Neural cell (in vitro differentiated cells): ENCODE data around the gene DCAF15. TPM values are rescaled to one million over a fixed set of nuclear protein-coding genes. Genes with fewer than 3 reads are reported as not detected.
"Not testable (repeated sequence)": the region's sequence is repeated elsewhere in the genome, so short reads cannot be mapped to it uniquely, and the experiment has no call there.

Source experiments
- H2AFZ ChIP-seq: fragments of 200-600, 300-800 bp; sonication (generic), shearing (Covaris generic); 2 replicates; pipeline ENCODE4 v1.6.0; 2014; ENCODE audit warnings: low read depth, mild to moderate bottlenecking, antibody characterized with exemption, low read length, moderate library complexity
- H3F3A ChIP-seq: fragments of 200-600 bp; shearing (Covaris generic); 2 replicates; pipeline ENCODE4 v1.6.1; 2016; ENCODE audit warnings: mild to moderate bottlenecking, moderate library complexity, mixed read lengths, antibody characterized with exemption, low read length; ENCODE audit not compliant: insufficient read depth, poor library complexity, severe bottlenecking
- H3K27ac ChIP-seq: fragments of 200-600, 300-800 bp; sonication (generic), shearing (Covaris generic); 2 replicates; pipeline ENCODE4 v1.5.1; 2014; ENCODE audit warnings: mild to moderate bottlenecking, low read length, moderate library complexity
- H3K27me3 ChIP-seq: fragments of 300-800, 200-600 bp; sonication (generic), shearing (Covaris generic); 2 replicates; pipeline ENCODE4 v1.6.0; 2014; ENCODE audit warnings: mild to moderate bottlenecking, low read depth, low read length, moderate library complexity; ENCODE audit not compliant: insufficient read depth
- H3K36me3 ChIP-seq: fragments of 300-800, 200-600 bp; sonication (generic), shearing (Covaris generic); 2 replicates; pipeline ENCODE4 v1.5.1; 2014; ENCODE audit warnings: mild to moderate bottlenecking, antibody characterized with exemption, low read length, moderate library complexity; ENCODE audit not compliant: insufficient read depth
- H3K4me2 ChIP-seq: fragments of 300-800, 200-600 bp; sonication (generic), shearing (Covaris generic); 2 replicates; pipeline ENCODE4 v1.6.0; 2014; ENCODE audit warnings: mild to moderate bottlenecking, low read length
- H3K4me3 ChIP-seq: fragments of 300-800, 200-600 bp; sonication (generic), shearing (Covaris generic); 2 replicates; pipeline ENCODE4 v1.5.1; 2014; ENCODE audit warnings: mild to moderate bottlenecking, low read length, moderate library complexity
- H3K79me2 ChIP-seq: fragments of 200-600 bp; shearing (Covaris generic); replicated peaks from 2 replicates; pipeline ENCODE4 v1.6.0; 2014; ENCODE audit warnings: mild to moderate bottlenecking, low read length, moderate library complexity; ENCODE audit not compliant: insufficient read depth
- H3K9ac ChIP-seq: fragments of 300-800, 200-600 bp; sonication (generic), shearing (Covaris generic); 2 replicates; pipeline ENCODE4 v1.6.1; 2016; ENCODE audit warnings: mild to moderate bottlenecking, low read length, mixed read lengths
- H3K9me2 ChIP-seq: fragments of 200-600 bp; shearing (Covaris generic); 2 replicates; pipeline ENCODE4 v1.6.1; 2016; ENCODE audit warnings: mild to moderate bottlenecking, low read length, mixed read lengths; ENCODE audit not compliant: insufficient read depth
- H3K9me3 ChIP-seq: fragments of 200-600, 300-800 bp; sonication (generic), shearing (Covaris generic); 2 replicates; pipeline ENCODE4 v1.6.1; 2016; ENCODE audit warnings: mild to moderate bottlenecking, mixed run types, low read length, moderate library complexity, mixed read lengths
- H4K20me1 ChIP-seq: fragments of 200-600 bp; shearing (Covaris generic); 2 replicates; pipeline ENCODE4 v1.6.1; 2016; ENCODE audit warnings: mild to moderate bottlenecking, mixed run types; ENCODE audit not compliant: insufficient read depth
- EP300 ChIP-seq: fragments of 450-650 bp; conservative IDR thresholded peaks from 2 replicates; pipeline ENCODE4 v1.6.1; 2014; ENCODE audit warnings: antibody characterized with exemption, mild to moderate bottlenecking, moderate library complexity; ENCODE audit not compliant: poor library complexity, severe bottlenecking
- MXI1 ChIP-seq: fragments of 450-650 bp; conservative IDR thresholded peaks from 2 replicates; pipeline ENCODE4 v1.6.1; 2014; ENCODE audit warnings: antibody characterized with exemption, mild to moderate bottlenecking; ENCODE audit not compliant: poor library complexity, severe bottlenecking
- POLR2AphosphoS5 ChIP-seq: IDR thresholded peaks from 2 replicates; pipeline ENCODE4 v1.6.1; 2012
- REST ChIP-seq: IDR thresholded peaks from 2 replicates; pipeline ENCODE4 v1.6.1; 2012; ENCODE audit warnings: borderline replicate concordance
- SMC3 ChIP-seq: fragments of 450-650 bp; conservative IDR thresholded peaks from 2 replicates; pipeline ENCODE4 v1.6.1; 2014; ENCODE audit warnings: antibody characterized with exemption, mild to moderate bottlenecking, moderate library complexity; ENCODE audit not compliant: poor library complexity
- TAF1 ChIP-seq: IDR thresholded peaks from 2 replicates; pipeline ENCODE4 v1.6.1; 2012; ENCODE audit warnings: low read depth
- polyA plus RNA-seq: library from polyadenylated mRNA; depleted of rRNA; stranded (reverse); fragments of >200 nt; gene quantifications from 2 replicates; pipeline ENCODE4 v1.2.3, GENCODE V29; 2014
- TF ChIP-seq, protein P1 (sequence below): fragments of 450-650 bp; IDR thresholded peaks from 2 replicates; pipeline ENCODE4 v1.5.1; 2014; ENCODE audit warnings: antibody characterized with exemption, mild to moderate bottlenecking, moderate library complexity; ENCODE audit not compliant: poor library complexity, severe bottlenecking

Gene DCAF15
- polyA plus RNA-seq, 1 donor from 2014 or later = 39.4 TPM

DNA sequence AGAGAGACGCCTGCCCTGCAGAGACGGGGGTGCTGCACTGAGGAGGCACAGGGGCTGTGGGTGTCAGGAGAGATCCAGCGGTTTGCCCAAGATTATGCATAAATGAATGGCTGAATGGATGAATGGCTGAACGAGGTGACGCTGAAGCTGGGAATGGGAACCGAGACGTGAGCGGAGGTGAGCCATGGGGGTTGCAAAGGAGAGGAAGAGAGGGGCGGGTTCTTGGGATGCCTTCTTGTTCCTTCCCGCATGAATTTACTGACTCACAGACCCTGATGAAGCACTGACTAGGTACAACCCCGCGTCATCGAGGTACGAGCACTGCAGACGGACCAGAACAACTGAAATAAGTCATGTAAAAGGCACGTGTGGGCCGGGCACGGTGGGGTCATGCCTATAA, 16.7 kb downstream of the DCAF15 start:
- Histone ChIP-seq H3K36me3 (no peaks in the 10 kb centered on the region), H3K4me3 (no peak overlapping the region), H3K79me2 (no peaks in the 10 kb centered on the region), H3K9me3 (no peaks in the 10 kb centered on the region), H3K9ac (no peak overlapping the region), H3K4me2 (no peak overlapping the region), H3K9me2 (no peaks in the 10 kb centered on the region), H2AFZ (no peak overlapping the region), H3F3A (no peaks in the 10 kb centered on the region), H3K27ac (no peak overlapping the region), H3K27me3 (no peaks in the 10 kb centered on the region), H4K20me1 (no peaks in the 10 kb centered on the region)
- TF ChIP-seq MXI1 = no peak
- no peak for TF ChIP-seq SMC3
- TF ChIP-seq TAF1 = no peak
- no peak for TF ChIP-seq POLR2AphosphoS5
- no peak for TF ChIP-seq REST

- TF ChIP-seq REST (no peak), TAF1 (no peak), POLR2AphosphoS5 (no peak), SMC3 (no peak), MXI1 (no peak), EP300 (no peak)
- TF ChIP-seq, protein P1, sequence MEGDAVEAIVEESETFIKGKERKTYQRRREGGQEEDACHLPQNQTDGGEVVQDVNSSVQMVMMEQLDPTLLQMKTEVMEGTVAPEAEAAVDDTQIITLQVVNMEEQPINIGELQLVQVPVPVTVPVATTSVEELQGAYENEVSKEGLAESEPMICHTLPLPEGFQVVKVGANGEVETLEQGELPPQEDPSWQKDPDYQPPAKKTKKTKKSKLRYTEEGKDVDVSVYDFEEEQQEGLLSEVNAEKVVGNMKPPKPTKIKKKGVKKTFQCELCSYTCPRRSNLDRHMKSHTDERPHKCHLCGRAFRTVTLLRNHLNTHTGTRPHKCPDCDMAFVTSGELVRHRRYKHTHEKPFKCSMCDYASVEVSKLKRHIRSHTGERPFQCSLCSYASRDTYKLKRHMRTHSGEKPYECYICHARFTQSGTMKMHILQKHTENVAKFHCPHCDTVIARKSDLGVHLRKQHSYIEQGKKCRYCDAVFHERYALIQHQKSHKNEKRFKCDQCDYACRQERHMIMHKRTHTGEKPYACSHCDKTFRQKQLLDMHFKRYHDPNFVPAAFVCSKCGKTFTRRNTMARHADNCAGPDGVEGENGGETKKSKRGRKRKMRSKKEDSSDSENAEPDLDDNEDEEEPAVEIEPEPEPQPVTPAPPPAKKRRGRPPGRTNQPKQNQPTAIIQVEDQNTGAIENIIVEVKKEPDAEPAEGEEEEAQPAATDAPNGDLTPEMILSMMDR = no peak
- Histone ChIP-seq H3K4me2 (no peak overlapping the region), H3K4me3 (no peak overlapping the region), H4K20me1 (no peaks in the 10 kb centered on the region), H3F3A (no peaks in the 10 kb centered on the region), H3K27ac (no peak overlapping the region), H3K9me2 (no peaks in the 10 kb centered on the region), H3K27me3 (no peaks in the 10 kb centered on the region), H3K9ac (no peak overlapping the region), H3K36me3 (no peaks in the 10 kb centered on the region), H3K9me3 (no peaks in the 10 kb centered on the region), H3K79me2 (no peaks in the 10 kb centered on the region), H2AFZ (no peak overlapping the region)
Measured at GRCh38 chr19:13969897-13970296, 17.6 kb downstream of the DCAF15 start.

DNA sequence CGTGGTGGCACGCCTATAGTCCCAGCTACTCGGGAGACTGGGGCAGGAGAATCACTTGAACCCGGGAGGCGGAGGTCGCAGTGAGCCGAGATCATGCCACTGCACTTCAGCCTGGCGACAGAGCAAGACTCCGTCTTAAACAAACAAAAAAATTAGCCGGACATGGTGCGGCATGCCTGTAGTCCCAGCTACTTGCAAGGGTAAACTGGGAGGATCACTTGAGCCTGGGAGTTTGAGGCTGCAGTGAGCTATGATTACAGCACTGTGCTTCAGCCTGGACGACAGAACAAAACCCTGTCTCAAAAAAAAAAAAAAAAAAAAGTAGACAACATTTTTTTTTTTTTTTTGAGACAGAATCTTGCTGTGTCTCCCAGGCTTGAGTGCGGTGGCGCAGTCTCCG, 19.6 kb downstream of the DCAF15 start:
- not testable (repeated sequence) for H3K9me2 ChIP-seq, H3K4me3 ChIP-seq, H3K4me2 ChIP-seq, H3F3A ChIP-seq, H3K79me2 ChIP-seq, H3K27ac ChIP-seq, H2AFZ ChIP-seq, H3K27me3 ChIP-seq, H3K36me3 ChIP-seq, H3K9me3 ChIP-seq, H3K9ac ChIP-seq, H4K20me1 ChIP-seq
